Stomach (tissue), 4 donors: ENCODE measurements around the gene APBA1.

Experiments
- CTCF ChIP-seq, 7 experiments: fragments of 450-650 bp in 4 of 7; fragments of 200-600 bp in 3 of 7; sonication (generic) in 3 of 7; IDR thresholded peaks; one replicate each; pipeline ENCODE4 v1.5.1; 2016 to 2019; ENCODE audit warnings: antibody characterized with exemption in 7 of 7, control low read depth in 2 of 7, mild to moderate bottlenecking in 1 of 7
- POLR2A ChIP-seq, 4 donors: fragments of 450-650 bp; IDR thresholded peaks; one replicate each; pipeline ENCODE4 v1.6.1; 2016; ENCODE audit warnings: antibody characterized with exemption in 4 of 4, control low read depth in 2 of 4, mild to moderate bottlenecking in 1 of 4, moderate library complexity in 1 of 4
- POLR2AphosphoS5 ChIP-seq, 3 donors: sonication (generic); formaldehyde crosslinking; IDR thresholded peaks; one replicate each; pipeline ENCODE4 v1.6.1; 2016; ENCODE audit warnings: antibody characterized with exemption in 3 of 3

GRCh38 chr9:69571032-69571431 lies 101.1 kb downstream of the APBA1 start:
- TF ChIP-seq CTCF (IDR thresholded peaks at IDR 0.05) (no peak), POLR2AphosphoS5 (IDR thresholded peaks at IDR 0.05) (no peak), POLR2A (IDR thresholded peaks at IDR 0.05) (no peak)
